Keratinocyte (primary cell): ENCODE measurements around the gene ZKSCAN1. TPM values are rescaled to one million over a fixed set of nuclear protein-coding genes. Genes with fewer than 3 reads are reported as not detected.
A peak's percentile ranks its signal among the peaks of the same experiment; 100 is the strongest.

ENCODE experiments used
- DNase-seq: peaks from one replicate; pipeline ENCODE4 v3.0.0-alpha.2; 2011; ENCODE audit warnings: low read depth, missing footprints, low spot score
- FAIRE-seq: peaks from 2 replicates; lab custom pipeline; 2011; peaks lifted over from hg19 to GRCh38; lab: Jason Lieb, UNC
- H2AFZ ChIP-seq: 2 replicates; pipeline ENCODE4 v1.6.0; 2012; ENCODE audit warnings: low read length, control low read depth, inconsistent platforms; ENCODE audit not compliant: control insufficient read depth
- H3K27ac ChIP-seq: 2 replicates; pipeline ENCODE4 v1.5.1; 2011; ENCODE audit warnings: low read length; ENCODE audit not compliant: control insufficient read depth, insufficient read depth
- H3K27me3 ChIP-seq: 3 replicates; pipeline ENCODE4 v1.6.0; 2011; ENCODE audit warnings: low read length; ENCODE audit not compliant: control insufficient read depth, insufficient read depth; ENCODE audit errors: extremely low read depth
- H3K36me3 ChIP-seq, 2 experiments: 2 replicates in 1 of 2; 3 replicates in 1 of 2; pipeline ENCODE4 v1.5.1; 2011; ENCODE audit warnings: low read length in 2 of 2, mild to moderate bottlenecking in 1 of 2; ENCODE audit not compliant: control insufficient read depth in 2 of 2, insufficient read depth in 2 of 2; ENCODE audit errors: extremely low read depth in 1 of 2
- H3K4me1 ChIP-seq: 3 replicates; pipeline ENCODE4 v1.5.1; 2011; ENCODE audit warnings: low read length; ENCODE audit not compliant: control insufficient read depth, insufficient read depth; ENCODE audit errors: extremely low read depth
- H3K4me2 ChIP-seq: 3 replicates; pipeline ENCODE4 v1.6.0; 2011; ENCODE audit warnings: low read depth, low read length; ENCODE audit not compliant: control insufficient read depth, insufficient read depth; ENCODE audit errors: extremely low read depth
- H3K4me3 ChIP-seq, 3 experiments: fragments of 200-600 bp in 1 of 3; sonication (generic) in 1 of 3; 2 replicates in 2 of 3; 3 replicates in 1 of 3; pipeline ENCODE4 v1.5.1; 2011 to 2016; ENCODE audit warnings: low read length in 3 of 3, mild to moderate bottlenecking in 3 of 3, control low read depth in 2 of 3, inconsistent platforms in 1 of 3, low read depth in 1 of 3, mixed read lengths in 1 of 3, mixed run types in 1 of 3, moderate library complexity in 1 of 3; ENCODE audit not compliant: control insufficient read depth in 2 of 3, insufficient read depth in 2 of 3; ENCODE audit errors: extremely low read depth in 1 of 3
- H3K79me2 ChIP-seq: 2 replicates; pipeline ENCODE4 v1.6.0; 2012; ENCODE audit warnings: low read length; ENCODE audit not compliant: control insufficient read depth, insufficient read depth
- H3K9ac ChIP-seq: 3 replicates; pipeline ENCODE4 v1.6.0; 2011; ENCODE audit warnings: low read length; ENCODE audit not compliant: control insufficient read depth, insufficient read depth; ENCODE audit errors: extremely low read depth
- H3K9me1 ChIP-seq: 3 replicates; pipeline ENCODE4 v1.6.0; 2011; ENCODE audit warnings: low read length; ENCODE audit not compliant: control insufficient read depth, insufficient read depth; ENCODE audit errors: extremely low read depth
- H3K9me3 ChIP-seq: 2 replicates; pipeline ENCODE4 v1.5.1; 2012; ENCODE audit warnings: low read depth, low read length; ENCODE audit not compliant: control insufficient read depth
- H4K20me1 ChIP-seq: 3 replicates; pipeline ENCODE4 v1.6.0; 2011; ENCODE audit warnings: low read length; ENCODE audit not compliant: control insufficient read depth, insufficient read depth; ENCODE audit errors: extremely low read depth
- EZH2 ChIP-seq: IDR thresholded peaks from one replicate; pipeline ENCODE4 v1.6.1; 2012; ENCODE audit warnings: inconsistent platforms, mild to moderate bottlenecking, low read length, moderate library complexity
- dilution Hi-C: fragments of 300-500 bp; cut with MboI; formaldehyde crosslinking; loops from one replicate; pipeline ENCODE4 v1.7.0; 2020; ENCODE audit warnings: low sequenced_read_pairs; ENCODE audit not compliant: extremely low pct_ligation_motif_present
- polyA plus RNA-seq, 5 experiments: library from polyadenylated mRNA; depleted of rRNA in 3 of 5; stranded (reverse) in 3 of 5; stranded (forward) in 1 of 5; unstranded in 1 of 5; fragments of >200 nt; gene quantifications; 1 replicate in 1 of 5; 2 replicates in 3 of 5; 3 replicates in 1 of 5; pipeline versions ENCODE4 v1.2.1 to v1.2.3, GENCODE V29; 2011 to 2012; ENCODE audit warnings: missing spikeins in 2 of 5, low read depth in 1 of 5, low replicate concordance in 1 of 5
- TF ChIP-seq, protein P1 (sequence below), 3 experiments: IDR thresholded peaks in 1 of 3; conservative IDR thresholded peaks in 1 of 3; optimal IDR thresholded peaks in 1 of 3; 2 replicates in 2 of 3; 3 replicates in 1 of 3; pipeline versions ENCODE3 to v1.5.1; 2011; ENCODE audit warnings: low read length in 3 of 3, mild to moderate bottlenecking in 3 of 3, moderate library complexity in 2 of 3, control low read depth in 1 of 3, inconsistent platforms in 1 of 3; ENCODE audit not compliant: insufficient read depth in 2 of 3; ENCODE audit errors: extremely low read depth in 1 of 3

The ZKSCAN1 gene
- polyA plus RNA-seq, 1 donor (not counting 4 experiments of a cell fraction or from before 2014, with no cell fraction given), result 24.7 TPM

DNA sequence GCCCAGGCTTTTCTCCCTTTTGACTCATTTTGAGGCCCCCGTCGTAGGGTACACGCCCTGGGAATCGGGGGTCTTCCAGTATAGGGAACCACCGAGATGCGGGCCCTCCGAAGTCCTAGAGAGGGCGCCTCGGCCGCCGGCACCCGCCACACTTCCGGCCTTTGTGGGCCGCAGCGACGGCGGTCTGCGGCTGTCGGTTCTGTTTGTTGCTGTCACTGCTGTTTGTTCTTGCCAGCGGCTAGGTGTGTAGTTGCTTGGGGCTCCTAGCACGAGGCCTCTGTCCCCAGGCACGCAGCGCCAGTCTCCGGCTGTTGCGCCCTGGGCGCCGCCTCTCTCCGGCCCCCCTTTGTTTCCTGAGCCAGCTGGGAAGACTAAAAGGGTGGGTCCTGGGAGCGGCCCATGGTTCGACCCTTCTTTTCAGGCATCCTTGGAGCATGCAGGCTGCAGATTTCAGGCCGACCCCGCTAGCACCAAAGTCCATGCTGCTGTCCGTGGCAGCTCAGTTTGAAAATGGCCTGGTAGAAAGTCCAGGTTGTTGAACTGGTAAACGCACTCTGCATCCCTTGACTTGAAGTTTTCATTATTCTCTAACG, 17.8 kb upstream of the ZKSCAN1 start:
- DNase-seq, result no peak
- Histone ChIP-seq H3K4me3 (peak overlapping the region in 1 of 3 experiments; percentile 27), H3K9ac (peak overlapping the region; percentile 37)

DNA sequence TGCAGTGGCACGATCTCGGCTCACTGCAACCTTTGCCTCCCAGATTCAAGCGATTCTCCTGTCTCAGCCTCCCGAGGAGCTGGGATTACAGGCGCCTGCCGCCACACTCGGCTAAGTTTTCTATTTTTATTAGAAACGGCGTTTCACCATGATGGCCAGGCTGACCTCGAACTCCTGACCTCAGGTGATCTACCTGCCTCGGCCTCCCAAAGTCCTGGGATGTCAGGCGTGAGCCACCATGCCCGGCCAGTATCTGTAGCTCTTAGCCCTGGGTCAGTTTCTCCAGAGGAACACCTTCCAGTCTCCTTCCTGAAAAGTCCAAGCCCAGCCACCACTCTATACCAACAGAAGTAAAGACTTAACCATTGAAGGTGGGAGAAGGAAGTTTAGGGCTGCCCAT, 15.2 kb upstream of the ZKSCAN1 start:
- no peaks in the 10 kb centered on the region for H3K9me3 ChIP-seq
- no peak overlapping the region for H3K27ac ChIP-seq
- FAIRE-seq, result no peak
- H3K9ac ChIP-seq, result no peak overlapping the region
- dilution Hi-C loops, result no loop called here
- H3K9me1 ChIP-seq, result no peaks in the 10 kb centered on the region
- no peak for DNase-seq
- H3K36me3 ChIP-seq, result no peaks in the 10 kb centered on the region
- no peak overlapping the region for H2AFZ ChIP-seq
- no peaks in the 10 kb centered on the region for H4K20me1 ChIP-seq
- H3K79me2 ChIP-seq, result no peaks in the 10 kb centered on the region
- no peak overlapping the region for H3K4me2 ChIP-seq
- H3K27me3 ChIP-seq, result no peaks in the 10 kb centered on the region
- H3K4me1 ChIP-seq, result no peaks in the 10 kb centered on the region
- no peak overlapping the region for H3K4me3 ChIP-seq
- TF ChIP-seq, protein P1, sequence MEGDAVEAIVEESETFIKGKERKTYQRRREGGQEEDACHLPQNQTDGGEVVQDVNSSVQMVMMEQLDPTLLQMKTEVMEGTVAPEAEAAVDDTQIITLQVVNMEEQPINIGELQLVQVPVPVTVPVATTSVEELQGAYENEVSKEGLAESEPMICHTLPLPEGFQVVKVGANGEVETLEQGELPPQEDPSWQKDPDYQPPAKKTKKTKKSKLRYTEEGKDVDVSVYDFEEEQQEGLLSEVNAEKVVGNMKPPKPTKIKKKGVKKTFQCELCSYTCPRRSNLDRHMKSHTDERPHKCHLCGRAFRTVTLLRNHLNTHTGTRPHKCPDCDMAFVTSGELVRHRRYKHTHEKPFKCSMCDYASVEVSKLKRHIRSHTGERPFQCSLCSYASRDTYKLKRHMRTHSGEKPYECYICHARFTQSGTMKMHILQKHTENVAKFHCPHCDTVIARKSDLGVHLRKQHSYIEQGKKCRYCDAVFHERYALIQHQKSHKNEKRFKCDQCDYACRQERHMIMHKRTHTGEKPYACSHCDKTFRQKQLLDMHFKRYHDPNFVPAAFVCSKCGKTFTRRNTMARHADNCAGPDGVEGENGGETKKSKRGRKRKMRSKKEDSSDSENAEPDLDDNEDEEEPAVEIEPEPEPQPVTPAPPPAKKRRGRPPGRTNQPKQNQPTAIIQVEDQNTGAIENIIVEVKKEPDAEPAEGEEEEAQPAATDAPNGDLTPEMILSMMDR (optimal IDR thresholded peaks at IDR 0.05 in 1 of 3, IDR thresholded peaks at IDR 0.05 in 1 of 3, conservative IDR thresholded peaks at IDR 0.05 in 1 of 3; ENCODE audit: extremely low read depth in 1 of 3, insufficient read depth in 2 of 3, low read length in 3 of 3), result no peak
- TF ChIP-seq EZH2, result no peak

More for the DNA sequence above, 17.8 kb upstream of the ZKSCAN1 start:
- no peak overlapping the region for H3K27ac ChIP-seq
- peak overlapping the region; percentile 66 for H2AFZ ChIP-seq
- no peaks in the 10 kb centered on the region for H3K79me2 ChIP-seq
- dilution Hi-C loops, result no loop called here
- no peaks in the 10 kb centered on the region for H4K20me1 ChIP-seq
- FAIRE-seq, result no peak
- H3K9me1 ChIP-seq, result no peaks in the 10 kb centered on the region
- no peaks in the 10 kb centered on the region for H3K36me3 ChIP-seq
- no peak for TF ChIP-seq EZH2
- TF ChIP-seq, protein P1 (optimal IDR thresholded peaks at IDR 0.05 in 1 of 3, IDR thresholded peaks at IDR 0.05 in 1 of 3, conservative IDR thresholded peaks at IDR 0.05 in 1 of 3; ENCODE audit: extremely low read depth in 1 of 3, insufficient read depth in 2 of 3, low read length in 3 of 3), result no peak
- H3K4me1 ChIP-seq, result peaks cover 8% of the 10 kb centered on the region
- no peaks in the 10 kb centered on the region for H3K27me3 ChIP-seq
- no peaks in the 10 kb centered on the region for H3K9me3 ChIP-seq
- peak overlapping the region; percentile 48 for H3K4me2 ChIP-seq
